Activated T-cell treated with anti-CD3 and anti-CD28 coated beads, Interleukin-2, amount 50 U/mL, for 48 hours (primary cell): ENCODE results near the gene NFE2L2.
"Not testable (repeated sequence)": the region's sequence is repeated elsewhere in the genome, so short reads cannot be mapped to it uniquely, and the experiment has no call there.

Experiments used
- DNase-seq, 2 experiments: peaks; one replicate each; pipeline ENCODE4 v3.0.0-alpha.2; 2020

The NFE2L2 gene

DNA sequence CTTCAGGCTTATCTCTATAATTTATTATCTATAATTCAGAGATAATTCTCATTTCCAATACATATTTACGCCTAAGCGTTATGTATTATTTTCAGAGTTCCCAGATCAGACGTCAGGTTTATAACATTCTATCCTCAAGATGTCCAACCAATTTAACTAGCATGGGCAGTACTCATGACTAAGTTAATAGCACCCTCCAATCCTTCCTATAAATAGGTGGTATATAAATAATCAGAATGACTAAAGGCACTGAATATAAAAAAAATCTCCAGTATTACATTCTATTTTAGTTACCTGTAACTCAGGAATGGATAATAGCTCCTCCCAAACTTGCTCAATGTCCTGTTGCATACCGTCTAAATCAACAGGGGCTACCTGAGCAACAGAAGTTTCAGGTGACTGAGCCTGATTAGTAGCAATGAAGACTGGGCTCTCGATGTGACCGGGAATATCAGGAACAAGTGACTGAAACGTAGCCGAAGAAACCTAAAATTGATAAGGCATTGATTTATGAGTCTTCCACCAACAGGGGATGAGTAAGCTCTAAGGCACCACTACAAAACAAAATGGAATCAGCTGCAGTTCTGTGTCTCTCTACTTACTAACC is 32.3 kb downstream of the NFE2L2 start:
- no peak for DNase-seq

DNA sequence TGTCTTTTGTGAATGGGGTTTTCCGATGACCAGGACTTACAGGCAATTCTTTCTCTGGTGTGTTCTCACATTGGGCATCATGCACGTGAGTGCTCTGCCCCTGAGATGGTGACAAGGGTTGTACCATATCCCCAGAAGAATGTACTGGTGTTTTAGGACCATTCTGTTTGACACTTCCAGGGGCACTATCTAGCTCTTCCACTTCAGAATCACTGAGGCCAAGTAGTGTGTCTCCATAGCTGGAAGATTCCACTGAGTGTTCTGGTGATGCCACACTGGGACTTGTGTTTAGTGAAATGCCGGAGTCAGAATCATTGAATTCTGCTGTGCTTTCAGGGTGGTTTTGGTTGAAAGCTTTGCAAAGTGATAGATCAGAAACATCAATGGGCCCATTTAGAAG is 33.3 kb downstream of the NFE2L2 start:
- no peak for DNase-seq

DNA sequence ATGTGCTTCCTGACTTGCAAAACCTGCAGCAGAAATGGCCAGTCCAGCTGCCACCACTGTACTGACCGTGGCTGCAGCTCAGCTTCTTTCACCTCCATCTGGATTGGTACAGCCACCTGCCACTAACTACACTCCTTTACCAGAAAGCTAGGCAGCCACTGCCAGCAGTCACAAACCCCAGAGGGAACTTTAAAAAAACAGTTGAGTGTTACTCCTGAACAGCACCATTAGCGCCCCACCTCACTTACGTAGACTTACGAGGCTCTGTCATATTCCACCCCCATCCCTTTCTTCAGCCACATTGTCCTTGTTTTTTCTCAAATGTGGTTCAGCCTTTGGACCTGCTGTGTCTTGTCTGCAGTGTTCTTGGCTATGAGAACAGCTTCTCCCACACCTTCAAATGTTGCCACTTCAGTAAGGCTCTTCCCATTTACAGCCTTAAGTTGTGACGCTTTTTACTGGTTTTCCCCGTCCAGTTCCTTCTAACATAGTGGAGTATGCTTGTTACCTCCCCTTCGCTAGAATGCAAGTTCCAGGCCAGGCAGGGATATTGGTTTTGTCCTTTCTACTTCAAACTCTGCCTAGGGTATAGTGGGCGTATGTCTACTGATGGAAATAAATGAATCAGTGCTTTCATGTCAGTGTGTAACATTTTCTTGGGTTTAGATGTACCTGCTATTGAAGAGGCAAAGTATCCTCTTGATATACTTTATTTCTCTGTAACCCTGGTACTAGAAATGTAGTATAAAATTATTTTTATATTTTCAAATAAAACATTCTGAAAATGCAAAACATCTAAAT is 34.9 kb downstream of the NFE2L2 start:
- no peak for DNase-seq

DNA sequence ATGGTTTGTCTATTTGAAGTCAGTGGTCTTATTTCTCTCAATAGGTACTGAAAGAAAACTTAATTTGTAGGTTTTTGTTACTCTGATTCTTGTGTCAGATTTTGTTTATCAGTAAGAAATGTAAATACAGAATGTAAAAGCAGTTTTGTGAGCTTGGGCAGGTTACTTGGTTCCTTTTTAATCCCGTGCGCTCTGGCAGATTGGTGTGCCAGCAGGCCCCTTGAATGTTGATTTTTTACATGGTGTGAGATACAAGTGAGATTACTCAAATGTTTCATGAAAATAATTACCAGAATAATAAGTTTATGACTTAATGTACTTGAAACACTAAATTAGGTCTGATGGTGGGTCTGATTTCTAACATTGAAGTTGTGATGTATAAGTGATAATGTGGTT is 38.6 kb downstream of the NFE2L2 start:
- DNase-seq: no peak

DNA sequence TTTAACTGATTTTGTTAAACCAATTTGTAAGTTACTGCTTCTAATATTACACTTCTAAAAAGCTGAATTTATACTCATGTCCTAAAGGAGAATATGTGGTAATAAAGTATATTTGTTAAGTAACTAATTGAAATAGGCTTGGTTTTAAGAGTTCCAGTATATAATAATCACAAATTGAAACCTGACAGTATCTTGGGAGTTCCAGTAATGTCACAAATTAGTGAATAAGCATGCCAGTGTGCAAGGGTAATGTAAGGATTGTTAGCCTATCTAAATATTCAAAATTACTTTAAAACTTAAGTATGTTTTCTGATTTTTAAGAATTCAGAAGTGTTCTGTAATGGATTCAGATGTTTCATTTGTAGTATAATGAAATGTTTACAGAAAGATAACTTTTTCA is 41.1 kb downstream of the NFE2L2 start:
- not testable (repeated sequence) for DNase-seq

DNA sequence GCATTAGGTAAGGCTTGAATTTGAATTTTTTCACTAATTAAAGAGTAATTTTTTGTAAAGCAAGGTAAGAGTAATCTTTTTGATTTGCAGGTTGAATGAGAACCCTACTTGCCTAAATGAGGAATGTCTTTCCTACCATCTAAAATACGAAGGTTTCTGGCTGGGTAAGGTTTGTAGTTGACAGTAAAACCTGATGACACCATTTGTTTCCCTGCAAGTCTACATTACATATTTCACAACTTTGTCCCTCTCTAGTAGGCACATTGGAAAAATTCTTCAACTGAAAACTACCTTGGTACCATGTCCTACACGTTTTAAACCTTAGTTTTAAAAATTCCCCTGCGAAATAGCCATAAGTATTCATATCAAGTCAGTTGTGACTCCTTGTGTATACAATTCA is 42.6 kb downstream of the NFE2L2 start:
- DNase-seq: no peak

DNA sequence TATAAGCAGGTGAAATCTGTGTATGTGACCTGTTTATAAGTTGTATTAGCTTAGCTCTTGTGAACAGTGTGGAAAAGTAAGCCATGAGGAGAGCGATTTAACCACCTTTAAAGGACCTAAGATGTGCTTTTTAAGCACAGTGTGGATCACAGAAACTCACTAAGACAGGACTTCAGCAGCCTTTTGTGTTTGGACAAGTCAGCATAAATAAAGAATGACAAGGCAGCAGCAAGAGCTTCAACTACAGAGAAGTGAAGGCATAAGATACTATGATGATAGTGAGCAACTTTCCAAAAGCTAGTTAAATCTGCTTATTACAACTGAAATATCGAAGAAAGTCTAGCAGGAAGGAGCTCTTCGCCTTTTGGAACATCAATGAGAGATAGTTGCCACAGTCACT is 43.0 kb downstream of the NFE2L2 start:
- no peak for DNase-seq

DNA sequence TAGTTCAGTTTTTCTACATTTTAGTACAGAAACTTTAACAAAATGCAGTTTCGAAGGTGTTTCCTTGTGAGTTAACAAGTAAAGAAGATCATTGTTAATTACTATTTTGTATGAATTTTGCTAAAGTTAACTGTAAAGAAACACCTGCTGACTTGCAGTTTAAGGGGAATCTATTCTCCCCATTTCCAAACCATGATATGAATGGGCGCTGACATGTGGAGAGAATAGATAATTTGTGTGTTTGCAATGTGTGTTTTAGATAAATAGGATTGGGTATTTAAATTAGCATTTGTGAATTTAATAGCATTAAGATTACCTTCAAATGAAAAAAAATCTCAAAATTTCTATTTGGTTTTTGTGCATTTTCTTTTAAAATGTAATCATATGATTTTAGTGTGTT is 44.7 kb downstream of the NFE2L2 start:
- not testable (repeated sequence) for DNase-seq

DNA sequence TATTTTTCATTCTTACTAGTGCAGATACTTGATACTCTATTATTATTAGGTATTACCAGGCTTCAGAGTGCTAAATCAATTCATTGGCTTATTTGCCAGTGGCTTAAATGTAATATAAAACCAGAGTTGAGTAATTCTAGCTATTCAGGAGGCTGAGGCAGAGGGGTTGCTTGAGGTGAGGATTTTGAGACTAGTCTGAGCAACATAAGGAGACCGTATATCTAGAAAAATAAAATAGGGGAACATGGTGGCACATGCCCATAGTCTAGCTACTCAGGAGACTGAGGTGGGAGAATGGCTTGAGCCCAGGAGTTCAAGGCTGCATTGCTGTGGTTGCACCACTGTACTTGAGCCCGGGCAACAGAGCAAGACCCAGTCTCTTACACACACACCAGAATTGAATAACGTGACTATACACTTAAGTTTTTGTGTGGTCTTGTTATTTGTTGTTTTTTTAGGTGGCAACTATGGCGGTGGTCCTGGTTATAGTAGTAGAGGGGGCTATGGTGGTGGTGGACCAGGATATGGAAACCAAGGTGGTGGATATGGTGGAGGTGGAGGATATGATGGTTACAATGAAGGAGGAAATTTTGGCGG is 47.2 kb downstream of the NFE2L2 start:
- no peak for DNase-seq

DNA sequence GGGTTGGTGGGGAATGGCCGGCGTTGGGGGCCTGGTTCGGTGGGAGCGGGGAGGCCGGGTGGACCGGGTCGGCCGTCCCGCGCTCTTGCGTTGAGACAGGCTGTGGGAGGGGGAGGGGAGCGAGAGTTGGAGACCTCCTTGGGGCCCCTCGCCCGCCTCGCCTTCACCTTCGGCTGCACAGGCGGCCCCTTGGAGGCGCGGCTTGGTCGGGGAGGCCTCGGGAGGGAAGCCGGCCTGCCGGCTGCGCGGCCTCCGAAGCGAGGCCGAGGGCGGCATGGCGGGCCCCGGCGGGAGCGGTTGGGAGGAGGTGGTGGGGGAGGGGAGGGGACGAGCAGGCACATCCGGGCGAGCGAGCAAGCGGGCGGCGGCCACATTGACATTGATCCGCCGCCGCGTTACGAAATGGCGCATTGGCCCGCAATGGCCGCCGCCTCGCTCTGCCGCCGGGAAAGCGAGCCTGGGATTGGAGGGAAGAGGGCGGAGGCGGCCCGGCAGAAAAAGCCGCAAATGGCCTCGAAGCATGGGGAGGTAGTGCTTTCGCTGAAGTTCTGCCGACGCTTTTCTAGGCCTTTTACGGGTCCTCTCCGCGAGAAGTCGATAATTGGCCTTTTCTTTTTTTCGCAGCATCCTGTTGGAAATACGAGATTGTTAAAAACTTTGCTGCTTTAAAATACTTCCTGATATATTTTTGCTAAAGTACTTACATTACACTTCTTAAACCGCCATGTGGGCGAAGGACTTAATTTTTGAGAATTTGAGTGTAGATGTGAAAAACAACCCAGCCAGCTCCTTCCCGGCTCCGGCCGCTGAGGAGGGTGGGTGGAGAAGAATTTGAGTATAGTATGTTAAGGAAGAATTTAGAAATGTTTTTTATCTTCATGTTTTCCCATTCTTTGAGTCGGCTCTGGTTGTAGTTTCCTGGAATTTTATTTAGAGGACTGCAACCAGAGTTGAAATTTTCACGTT is 51.4 kb downstream of the NFE2L2 start:
- peak; percentile 92 to 94 for DNase-seq

DNA sequence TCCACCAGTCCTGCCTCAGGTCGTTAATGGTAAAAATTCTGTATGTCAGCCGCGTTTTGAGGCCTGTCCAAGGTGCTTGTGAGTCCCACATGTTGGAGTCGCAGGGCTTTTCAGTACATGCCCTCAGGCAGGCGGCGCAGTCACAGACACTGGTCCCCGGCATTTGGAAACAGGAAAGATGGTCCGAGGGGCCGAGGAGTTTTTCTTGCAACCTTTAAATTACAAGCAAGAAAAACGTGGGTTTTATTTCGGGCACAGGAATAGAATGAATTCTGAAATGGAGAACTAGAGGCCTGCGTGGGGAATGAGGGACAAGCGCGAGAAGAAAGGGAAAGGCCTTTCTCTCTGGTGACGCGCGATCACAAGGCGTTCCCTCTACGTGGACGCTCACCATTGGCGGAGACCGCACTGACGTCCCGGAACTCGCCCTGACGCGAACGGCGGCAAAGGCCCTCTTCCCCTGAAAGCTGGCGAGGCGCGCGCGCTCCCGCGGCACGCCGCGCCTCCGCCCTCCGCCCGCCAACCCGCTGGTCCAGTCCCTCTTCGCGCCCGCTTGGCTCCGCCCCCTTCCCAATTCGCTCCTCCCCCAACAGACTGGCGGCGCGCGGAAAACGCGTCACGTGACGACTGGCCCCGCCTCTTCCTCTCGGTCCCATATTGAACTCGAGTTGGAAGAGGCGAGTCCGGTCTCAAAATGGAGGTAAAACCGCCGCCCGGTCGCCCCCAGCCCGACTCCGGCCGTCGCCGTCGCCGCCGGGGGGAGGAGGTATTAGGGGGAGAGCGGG is 52.2 kb downstream of the NFE2L2 start, which contains the start of gene HNRNPA3:
TSS of gene HNRNPA3 (plus strand) at position 689 of the 785 bp plus-strand sequence. CDS start at position 695, 6 bp downstream.
- DNase-seq: peak; percentile 100

DNA sequence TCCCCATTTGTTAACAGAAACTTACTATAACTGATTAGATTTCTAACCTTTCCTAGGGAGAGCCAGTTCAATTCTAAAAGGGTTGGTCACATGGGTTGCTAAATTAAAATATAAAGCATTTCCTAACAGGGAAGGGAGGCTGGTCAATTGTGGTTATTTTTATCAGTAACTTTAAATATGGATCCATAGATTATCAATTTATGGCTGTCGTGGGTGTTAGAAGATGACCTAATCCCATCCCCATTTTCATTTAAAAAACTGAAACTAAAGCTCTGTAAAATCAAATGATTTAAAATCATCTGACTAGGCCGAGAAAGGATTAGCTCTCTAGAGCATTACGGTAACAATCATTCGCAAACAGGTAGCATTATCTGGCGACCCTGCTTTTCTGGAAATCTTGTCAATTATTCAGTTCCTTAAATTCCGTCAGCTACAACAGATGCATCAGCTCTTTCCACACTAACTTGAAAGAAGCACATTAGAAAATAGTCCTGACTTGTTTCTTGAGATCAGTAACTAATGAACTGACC is 52.9 kb downstream of the NFE2L2 start:
- no peak for DNase-seq

DNA sequence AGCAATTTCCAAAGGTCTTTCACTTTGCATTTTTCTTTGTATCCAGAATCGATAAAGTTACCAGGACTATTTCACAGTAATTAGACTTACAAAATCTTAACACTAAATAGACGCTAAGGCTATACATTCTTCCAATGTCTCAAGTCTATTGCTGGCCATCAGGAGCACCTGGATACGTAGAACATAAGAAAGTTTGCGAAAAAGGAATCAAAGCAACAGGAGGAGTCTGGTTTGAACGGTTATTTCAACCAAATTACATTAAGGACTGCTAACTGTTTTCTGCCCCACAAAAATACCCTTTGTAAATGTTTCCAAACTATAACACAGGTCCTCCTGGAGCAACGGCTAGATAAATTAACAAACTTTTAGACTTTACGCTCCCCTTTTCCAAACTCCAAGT is 53.4 kb downstream of the NFE2L2 start:
- no peak for DNase-seq

DNA sequence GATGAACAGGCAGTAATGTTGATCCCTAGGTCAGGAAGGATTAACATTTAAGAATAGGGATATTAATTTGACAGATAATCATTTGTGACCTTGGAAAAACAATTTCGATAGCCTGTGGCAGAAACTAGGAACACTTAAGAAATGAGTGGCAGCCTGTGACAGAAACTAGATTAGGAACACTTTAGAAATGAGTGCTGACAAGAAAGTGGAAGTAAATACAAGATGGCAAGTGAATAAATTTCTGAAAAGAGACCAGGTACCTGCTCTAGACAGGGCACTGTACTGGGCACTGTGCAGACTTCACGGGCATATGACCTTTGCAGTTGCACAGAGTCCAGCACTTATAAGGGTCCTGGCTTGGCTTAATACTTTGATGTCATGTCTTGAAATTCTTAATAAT is 57.4 kb downstream of the NFE2L2 start:
- no peak for DNase-seq

DNA sequence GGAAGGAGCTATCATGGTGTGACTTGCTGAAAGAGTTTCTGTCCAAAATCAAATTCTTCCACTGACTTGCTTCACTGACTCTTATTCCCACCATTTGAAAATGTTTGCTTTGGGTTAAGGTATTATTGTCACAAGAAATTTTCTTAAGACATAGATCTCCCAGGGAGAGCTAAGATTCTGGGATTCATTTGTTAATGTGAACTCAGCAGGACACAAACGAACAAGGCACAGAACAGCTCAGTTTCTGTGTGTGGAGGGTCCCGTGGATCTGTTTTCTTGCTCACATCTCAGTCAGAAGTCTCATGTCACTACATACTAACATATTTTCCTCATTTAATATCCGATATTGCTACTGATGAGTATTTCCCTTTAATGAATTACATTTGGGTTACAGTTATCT is 60.1 kb downstream of the NFE2L2 start:
- no peak for DNase-seq

DNA sequence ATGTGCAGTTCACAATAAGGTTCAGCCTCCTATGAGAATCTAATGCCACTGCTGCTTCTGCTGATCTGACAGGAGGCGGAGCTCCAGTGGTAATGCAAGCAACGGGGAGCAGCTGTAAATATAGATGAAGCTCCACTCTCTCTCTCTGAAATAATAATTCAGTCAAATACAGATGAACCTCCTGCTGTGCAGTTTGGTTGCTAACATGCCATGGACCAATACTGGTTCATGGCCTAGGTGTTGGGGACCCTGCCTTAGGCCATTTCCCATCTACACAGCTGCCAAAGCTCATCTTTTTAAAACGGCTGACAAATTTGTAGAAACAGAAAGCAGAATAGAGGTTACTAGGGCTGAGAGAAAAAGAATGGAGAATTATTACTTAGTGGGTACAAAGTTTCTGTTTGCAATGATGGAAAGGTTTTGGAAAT is 62.6 kb downstream of the NFE2L2 start:
- no peak for DNase-seq

DNA sequence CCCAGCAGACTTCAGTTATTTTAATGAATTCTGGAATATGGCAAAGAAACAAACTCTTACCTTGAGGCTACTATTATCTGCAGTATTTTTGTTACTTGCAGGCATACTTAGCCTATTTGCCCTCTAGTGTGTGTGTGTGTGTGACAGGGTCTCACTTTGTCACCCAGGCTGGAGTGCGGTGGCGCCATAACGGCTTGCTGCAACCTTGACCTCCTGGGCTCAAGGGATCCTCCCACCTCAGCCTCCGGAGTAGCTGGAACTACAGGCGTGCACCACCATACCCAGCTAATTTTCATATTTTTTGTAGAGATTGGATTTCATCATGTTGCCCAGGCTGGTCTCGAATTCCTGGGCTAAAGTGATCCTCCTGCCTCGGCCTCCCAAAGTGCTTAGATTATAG is 64.1 kb downstream of the NFE2L2 start:
- not testable (repeated sequence) for DNase-seq

DNA sequence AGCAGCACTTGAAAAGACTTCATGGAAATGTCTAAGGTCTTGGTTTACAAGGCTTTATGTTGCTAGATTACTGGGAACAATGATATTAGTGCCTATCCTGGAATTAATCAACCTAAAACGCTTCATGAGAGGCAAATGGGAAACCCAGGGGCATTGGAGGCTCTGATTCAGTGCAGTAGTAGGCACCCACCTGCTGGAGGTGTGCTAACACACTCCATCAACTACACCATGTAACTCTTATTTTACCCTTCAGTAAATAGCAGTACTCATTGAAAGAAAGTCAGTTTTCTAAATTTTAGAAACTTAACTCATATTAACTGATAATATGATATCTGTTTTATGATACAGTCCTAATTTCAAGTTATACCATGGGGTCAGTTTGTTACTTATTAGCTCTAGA is 69.3 kb downstream of the NFE2L2 start:
- no peak for DNase-seq

DNA sequence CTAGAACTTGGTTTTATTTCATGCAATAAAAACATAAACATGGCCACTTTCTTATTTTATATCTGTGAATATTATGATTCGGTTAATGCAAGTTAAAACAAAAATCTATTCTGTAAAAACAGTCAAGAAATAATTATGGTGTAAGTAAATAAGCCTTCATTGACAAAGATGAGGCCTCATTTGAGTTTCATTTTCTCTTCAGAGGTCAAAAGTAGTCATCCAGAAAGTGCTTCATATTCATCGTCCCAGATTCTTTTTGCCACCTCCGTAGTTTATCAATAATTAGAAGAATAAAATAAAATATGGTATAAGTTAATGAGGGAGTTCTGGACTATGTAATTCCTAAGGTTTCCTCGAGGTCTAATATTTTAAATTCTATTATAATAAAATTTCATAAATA is 71.3 kb downstream of the NFE2L2 start:
- no peak for DNase-seq

DNA sequence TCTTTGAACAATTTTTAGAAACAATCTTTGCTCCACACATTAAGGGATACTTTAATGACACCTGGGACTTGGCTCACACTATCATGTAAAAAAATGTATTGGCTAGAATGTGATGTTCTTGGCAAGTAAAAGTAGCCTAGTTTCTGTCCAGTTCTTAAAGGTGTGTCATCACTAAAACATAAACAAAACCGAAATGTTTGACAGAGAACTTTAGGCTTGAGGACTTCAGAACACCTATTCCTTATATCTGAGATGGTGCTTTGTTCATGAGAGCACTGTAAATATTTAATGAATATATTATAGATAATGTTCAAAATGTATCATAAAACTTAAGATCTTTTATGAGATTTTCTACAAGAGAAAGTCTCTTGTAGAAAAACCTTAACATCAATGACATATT is 71.7 kb downstream of the NFE2L2 start:
- DNase-seq: no peak

DNA sequence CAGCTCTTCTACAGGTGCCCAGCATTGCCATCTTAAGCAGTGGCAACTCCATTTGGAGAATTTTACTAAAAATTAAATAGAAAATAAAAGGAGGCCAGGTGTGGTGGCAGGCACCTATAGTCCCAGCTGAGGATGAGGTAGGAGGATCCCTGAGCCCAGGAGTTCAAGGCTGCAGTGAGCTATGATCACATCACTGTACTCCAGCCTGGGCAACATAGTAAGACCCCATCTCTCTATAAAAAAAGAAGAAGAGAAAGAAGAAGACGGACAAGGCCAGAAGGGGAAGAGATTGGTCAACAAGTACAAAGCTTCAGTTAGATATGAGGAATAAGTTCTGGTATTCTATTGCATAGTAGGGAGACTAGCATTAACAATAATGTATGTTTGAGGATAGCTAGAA is 73.6 kb downstream of the NFE2L2 start:
- DNase-seq: no peak
